ENCODE measurements around the gene SOS1. TPM values are rescaled to one million over a fixed set of nuclear protein-coding genes. Genes with fewer than 3 reads are reported as not detected.
"Not testable (repeated sequence)": the region's sequence is repeated elsewhere in the genome, so short reads cannot be mapped to it uniquely, and the experiment has no call there.

SOS1 gene
- total RNA-seq, 1 experiment from 2014 or later = 16.8 TPM

- peak; percentile 30 for DNase-seq (ENCODE audit: low read depth, low spot score)
- in situ Hi-C loops (cut with HindIII; ENCODE audit: low pct_unique_long_range_greater_than_20kb, low sequenced_read_pairs) = no loop called here
Measured at GRCh38 chr2:39141334-39142271, 20.8 kb upstream of the SOS1 start.

- DNase-seq (ENCODE audit: low read depth, low spot score); in situ Hi-C loops (cut with HindIII; ENCODE audit: low pct_unique_long_range_greater_than_20kb, low sequenced_read_pairs): not testable (repeated sequence)
Measured at GRCh38 chr2:39140948-39141333, 20.1 kb upstream of the SOS1 start.

GRCh38 chr2:39140322-39140847, 19.5 kb upstream of the SOS1 start:
- no peak for DNase-seq (ENCODE audit: low read depth, low spot score)
- in situ Hi-C loops (cut with HindIII; ENCODE audit: low pct_unique_long_range_greater_than_20kb, low sequenced_read_pairs) = no loop called here

- in situ Hi-C loops (cut with HindIII; ENCODE audit: low pct_unique_long_range_greater_than_20kb, low sequenced_read_pairs) = no loop called here
- peak; percentile 61 for DNase-seq (ENCODE audit: low read depth, low spot score)
Measured at GRCh38 chr2:39139511-39140237, 18.8 kb upstream of the SOS1 start.

- DNase-seq (ENCODE audit: low read depth, low spot score) = no peak
- in situ Hi-C loops (cut with HindIII; ENCODE audit: low pct_unique_long_range_greater_than_20kb, low sequenced_read_pairs) = no loop called here
Measured at GRCh38 chr2:39138837-39139211, 18.0 kb upstream of the SOS1 start.

GRCh38 chr2:39138187-39138836, 17.5 kb upstream of the SOS1 start:
- in situ Hi-C loops (cut with HindIII; ENCODE audit: low pct_unique_long_range_greater_than_20kb, low sequenced_read_pairs); DNase-seq (ENCODE audit: low read depth, low spot score): not testable (repeated sequence)

GRCh38 chr2:39136799-39137198, 15.9 kb upstream of the SOS1 start:
- DNase-seq (ENCODE audit: low read depth, low spot score) = no peak
- in situ Hi-C loops (cut with HindIII; ENCODE audit: low pct_unique_long_range_greater_than_20kb, low sequenced_read_pairs) = no loop called here

- DNase-seq (ENCODE audit: low read depth, low spot score) = no peak
- in situ Hi-C loops (cut with HindIII; ENCODE audit: low pct_unique_long_range_greater_than_20kb, low sequenced_read_pairs) = no loop called here
Measured at GRCh38 chr2:39135690-39136259, 14.9 kb upstream of the SOS1 start.

GRCh38 chr2:39133215-39133851, 12.5 kb upstream of the SOS1 start:
- DNase-seq (ENCODE audit: low read depth, low spot score) = no peak
- in situ Hi-C loops (cut with HindIII; ENCODE audit: low pct_unique_long_range_greater_than_20kb, low sequenced_read_pairs) = no loop called here

GRCh38 chr2:39128919-39129391, 8.1 kb upstream of the SOS1 start:
- in situ Hi-C loops (cut with HindIII; ENCODE audit: low pct_unique_long_range_greater_than_20kb, low sequenced_read_pairs) = no loop called here
- DNase-seq (ENCODE audit: low read depth, low spot score) = no peak

- DNase-seq (ENCODE audit: low read depth, low spot score) = no peak
- in situ Hi-C loops (cut with HindIII; ENCODE audit: low pct_unique_long_range_greater_than_20kb, low sequenced_read_pairs) = no loop called here
Measured at GRCh38 chr2:39127973-39128372, 7.1 kb upstream of the SOS1 start.

- in situ Hi-C loops (cut with HindIII; ENCODE audit: low pct_unique_long_range_greater_than_20kb, low sequenced_read_pairs) = no loop called here
- DNase-seq (ENCODE audit: low read depth, low spot score) = no peak
Measured at GRCh38 chr2:39124746-39125057, 3.9 kb upstream of the SOS1 start.

GRCh38 chr2:39124000-39124745, 3.3 kb upstream of the SOS1 start:
- in situ Hi-C loops (cut with HindIII; ENCODE audit: low pct_unique_long_range_greater_than_20kb, low sequenced_read_pairs) = no loop called here
- DNase-seq (ENCODE audit: low read depth, low spot score) = peak; percentile 98

- DNase-seq (ENCODE audit: low read depth, low spot score) = no peak
- in situ Hi-C loops (cut with HindIII; ENCODE audit: low pct_unique_long_range_greater_than_20kb, low sequenced_read_pairs) = no loop called here
Measured at GRCh38 chr2:39123436-39123999, 2.7 kb upstream of the SOS1 start.

GRCh38 chr2:39121523-39122063, 742 bp upstream of the SOS1 start:
- DNase-seq (ENCODE audit: low read depth, low spot score) = peak; percentile 27
- in situ Hi-C loops (cut with HindIII; ENCODE audit: low pct_unique_long_range_greater_than_20kb, low sequenced_read_pairs) = no loop called here

- no peak for DNase-seq (ENCODE audit: low read depth, low spot score)
- in situ Hi-C loops (cut with HindIII; ENCODE audit: low pct_unique_long_range_greater_than_20kb, low sequenced_read_pairs) = no loop called here
Measured at GRCh38 chr2:39120521-39120770, 405 bp downstream of the SOS1 start.
